HG03354 (cell line): ENCODE measurements around the gene TBL1X.

ENCODE experiments used
- ATAC-seq: cut with Tn5 transposase; IDR thresholded peaks from one replicate; pipeline ENCODE4 v1.9.1; 2021; ENCODE audit warnings: mild to moderate bottlenecking; ENCODE audit not compliant: unreplicated experiment, poor library complexity, severe bottlenecking

TBL1X gene

GRCh38 chrX:9609987-9610386 is 145.1 kb downstream of the TBL1X start:
- no peak for ATAC-seq

- ATAC-seq, result no peak
Observed at GRCh38 chrX:9610771-9611392, 146.0 kb downstream of the TBL1X start.

- peak; percentile 53 for ATAC-seq
Observed at GRCh38 chrX:9611436-9612145, 146.7 kb downstream of the TBL1X start.

DNA sequence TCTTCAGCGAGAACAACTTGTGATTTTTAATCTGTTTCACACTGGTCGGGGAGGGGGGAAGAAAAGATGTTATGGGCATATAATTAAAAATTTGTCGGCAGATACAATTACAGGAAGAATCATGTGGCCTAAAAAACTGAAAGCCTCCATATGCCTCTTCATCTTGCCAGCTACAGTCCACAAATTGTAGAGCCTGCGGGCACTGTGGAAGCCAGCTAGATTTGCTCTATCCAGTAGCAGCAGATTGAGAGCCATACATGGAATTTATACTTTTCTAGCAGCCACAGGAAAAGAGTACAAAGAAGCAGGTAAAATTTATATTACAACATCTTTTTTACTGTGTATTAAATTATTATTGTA is 147.3 kb downstream of the TBL1X start:
- ATAC-seq, result no peak

- no peak for ATAC-seq
Observed at GRCh38 chrX:9614016-9614415, 149.2 kb downstream of the TBL1X start.

DNA sequence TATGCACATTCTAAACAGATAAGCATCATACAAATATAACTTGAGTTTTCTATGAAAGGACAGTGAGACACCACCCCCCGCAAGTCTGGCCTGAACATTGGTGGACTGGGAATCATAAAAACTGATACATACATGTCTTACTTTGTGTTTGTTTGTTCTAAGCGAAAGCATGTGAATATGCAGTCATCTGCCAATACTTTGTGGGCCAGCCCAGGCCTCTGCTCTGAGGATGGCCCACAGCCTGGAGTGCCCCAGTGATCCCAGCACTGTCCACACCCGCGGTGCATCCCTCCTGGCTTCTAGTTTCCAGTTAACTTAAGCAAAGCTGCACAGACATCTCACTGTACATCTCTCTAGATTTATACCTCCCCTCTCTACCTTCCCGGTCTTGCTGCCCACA is 154.3 kb downstream of the TBL1X start:
- no peak for ATAC-seq

DNA sequence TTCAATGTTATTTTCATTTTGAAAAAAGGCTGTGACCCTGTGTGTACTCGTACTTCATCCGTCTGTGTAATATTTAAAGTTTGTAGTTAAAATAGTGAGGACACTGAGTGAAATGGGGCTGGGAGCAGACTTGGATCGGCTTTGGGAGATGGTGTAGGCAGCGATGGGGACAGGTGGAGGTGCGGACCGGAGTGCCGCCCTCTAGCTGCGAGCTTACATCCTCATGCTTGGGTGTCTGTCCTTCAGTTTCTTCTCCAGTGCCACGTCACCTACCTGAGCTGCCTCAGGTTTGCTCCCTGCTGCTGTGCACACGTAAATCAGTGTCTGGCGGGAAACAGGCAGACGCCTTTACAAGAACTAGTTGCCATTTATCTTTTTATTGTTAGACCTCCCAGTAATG is 154.7 kb downstream of the TBL1X start:
- ATAC-seq, result no peak

- no peak for ATAC-seq
Observed at GRCh38 chrX:9622128-9622527, 157.3 kb downstream of the TBL1X start.

- ATAC-seq, result no peak
Observed at GRCh38 chrX:9626379-9626778, 161.5 kb downstream of the TBL1X start.

DNA sequence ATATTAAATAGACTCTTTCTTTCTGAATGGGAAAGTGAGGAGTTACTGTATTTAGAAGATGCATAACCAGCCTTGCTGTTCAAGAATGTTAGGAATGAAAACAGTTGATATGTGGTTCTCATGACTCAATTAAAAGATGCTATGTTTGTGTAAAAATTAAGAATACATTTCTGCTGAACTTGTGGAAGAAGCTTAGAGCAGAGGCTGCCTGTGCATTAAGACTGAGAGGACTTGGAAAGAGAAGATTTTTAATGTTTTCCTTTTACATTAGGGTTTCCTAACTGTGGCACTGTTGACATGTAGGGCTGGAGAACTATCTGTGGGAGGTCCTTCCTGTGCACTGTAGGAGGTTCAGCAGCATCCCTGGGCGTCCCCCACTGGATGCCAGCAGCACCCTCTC is 163.1 kb downstream of the TBL1X start:
- no peak for ATAC-seq

- no peak for ATAC-seq
Observed at GRCh38 chrX:9628779-9629493, 164.1 kb downstream of the TBL1X start.

DNA sequence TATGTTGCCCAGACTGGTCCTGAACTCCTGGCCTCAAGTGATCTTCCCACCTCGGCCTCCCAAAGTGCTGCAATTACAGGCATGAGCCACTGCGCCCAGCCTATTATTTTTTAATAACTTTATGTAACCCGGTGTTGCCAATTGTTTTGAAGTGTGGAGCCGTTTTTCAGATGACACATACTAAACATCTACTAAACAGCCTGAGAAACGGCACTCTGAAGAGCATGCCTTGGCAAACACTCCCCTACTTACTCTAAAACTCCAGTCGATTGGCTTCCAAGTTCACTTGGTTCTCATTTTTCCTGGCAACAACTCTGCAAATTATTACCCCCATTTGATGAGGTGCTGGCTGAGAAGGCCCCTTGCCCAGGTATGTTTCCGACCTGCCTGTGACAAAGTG is 169.7 kb downstream of the TBL1X start:
- no peak for ATAC-seq

DNA sequence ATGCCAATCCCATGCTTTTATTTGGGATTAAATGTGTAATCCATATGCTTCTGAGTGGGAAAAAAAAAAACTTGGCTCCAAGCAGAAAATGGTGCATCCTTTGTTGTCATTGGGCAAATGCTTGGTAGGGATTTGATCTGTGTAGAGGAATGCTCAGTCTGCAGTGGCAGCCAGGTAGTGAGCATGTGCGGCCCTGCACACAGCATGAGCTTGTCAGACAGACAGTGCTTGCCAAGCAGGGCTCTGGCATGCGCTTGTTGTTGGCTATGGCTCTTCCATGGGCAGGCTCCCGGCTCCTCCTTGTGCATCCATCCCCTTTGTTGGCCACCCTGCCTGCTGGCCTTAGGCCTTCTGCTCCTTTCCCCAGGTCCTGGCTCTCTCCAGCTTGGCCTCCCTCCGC is 170.5 kb downstream of the TBL1X start:
- ATAC-seq, result no peak

GRCh38 chrX:9635803-9636202 is 170.9 kb downstream of the TBL1X start:
- no peak for ATAC-seq

DNA sequence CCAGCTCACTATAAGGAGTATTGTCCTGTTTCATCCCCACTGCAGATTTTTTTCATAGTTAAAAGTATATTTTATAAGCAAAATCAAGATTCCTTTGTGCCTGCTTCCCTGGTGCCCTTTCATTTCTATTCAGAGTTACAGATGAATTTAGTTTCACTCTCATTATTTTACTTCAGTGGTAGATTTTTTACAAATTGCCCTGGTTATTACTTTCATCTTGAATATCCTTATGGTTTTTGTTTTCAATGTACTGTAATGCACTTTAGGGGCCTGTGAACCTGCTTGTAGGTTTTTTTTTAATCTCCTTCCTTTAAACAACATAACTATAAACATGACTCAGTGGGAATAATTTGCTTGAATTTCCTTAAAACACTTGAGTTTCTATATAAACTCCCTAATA is 174.0 kb downstream of the TBL1X start:
- ATAC-seq, result no peak

GRCh38 chrX:9642270-9642995 is 177.6 kb downstream of the TBL1X start:
- ATAC-seq, result no peak

GRCh38 chrX:9643807-9644206 is 178.9 kb downstream of the TBL1X start:
- ATAC-seq, result no peak

DNA sequence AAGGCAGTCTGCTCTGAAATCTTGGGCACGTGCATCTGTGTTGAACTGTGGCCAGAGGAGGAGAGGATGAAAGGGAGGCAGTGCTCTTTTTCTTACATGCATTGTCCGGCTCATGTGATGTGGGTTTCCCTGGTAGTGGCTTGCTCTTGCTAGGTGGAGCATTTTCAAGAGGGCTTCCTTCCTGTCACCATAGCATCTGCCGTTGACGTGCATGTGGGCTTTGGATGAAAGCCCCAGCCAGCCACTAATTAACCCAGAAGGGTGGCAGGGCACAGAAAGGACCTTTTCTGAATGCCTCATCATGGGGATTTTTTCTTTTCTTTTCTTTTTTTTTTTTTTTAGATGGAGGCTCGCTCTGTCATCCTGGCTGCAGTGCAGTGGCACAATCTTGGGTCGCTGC is 179.5 kb downstream of the TBL1X start:
- peak; percentile 95 for ATAC-seq

- no peak for ATAC-seq
Observed at GRCh38 chrX:9646471-9647224, 181.8 kb downstream of the TBL1X start.

DNA sequence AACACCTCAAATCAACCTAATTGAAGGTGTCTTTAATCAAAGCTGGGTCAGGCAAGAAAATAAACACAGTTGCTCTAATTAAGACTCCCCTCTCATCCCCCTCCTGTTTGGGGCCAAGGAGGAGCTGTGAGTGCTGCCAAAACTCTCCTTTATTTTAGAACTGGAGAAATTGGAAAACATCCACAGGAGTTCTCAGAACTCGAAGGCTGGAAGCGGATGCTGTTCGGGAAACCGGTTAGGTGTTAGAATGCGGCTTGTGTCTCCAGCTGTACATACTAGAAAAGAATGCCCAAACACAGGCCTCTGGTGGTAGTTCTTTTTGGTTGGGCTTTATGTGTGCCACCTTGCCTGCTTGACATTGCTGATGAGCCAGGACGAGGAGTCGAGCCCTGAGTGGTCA is 182.6 kb downstream of the TBL1X start:
- no peak for ATAC-seq
